ENCODE measurements around the gene SCAMP2. TPM values are rescaled to one million over a fixed set of nuclear protein-coding genes. Genes with fewer than 3 reads are reported as not detected.

SCAMP2 gene
- total and polyA plus RNA-seq, 10 of the 15 experiments (the other 5 are each of a cell fraction or from before 2014, with no cell fraction given) = 10.9 to 158 (median 99.6) TPM

DNA sequence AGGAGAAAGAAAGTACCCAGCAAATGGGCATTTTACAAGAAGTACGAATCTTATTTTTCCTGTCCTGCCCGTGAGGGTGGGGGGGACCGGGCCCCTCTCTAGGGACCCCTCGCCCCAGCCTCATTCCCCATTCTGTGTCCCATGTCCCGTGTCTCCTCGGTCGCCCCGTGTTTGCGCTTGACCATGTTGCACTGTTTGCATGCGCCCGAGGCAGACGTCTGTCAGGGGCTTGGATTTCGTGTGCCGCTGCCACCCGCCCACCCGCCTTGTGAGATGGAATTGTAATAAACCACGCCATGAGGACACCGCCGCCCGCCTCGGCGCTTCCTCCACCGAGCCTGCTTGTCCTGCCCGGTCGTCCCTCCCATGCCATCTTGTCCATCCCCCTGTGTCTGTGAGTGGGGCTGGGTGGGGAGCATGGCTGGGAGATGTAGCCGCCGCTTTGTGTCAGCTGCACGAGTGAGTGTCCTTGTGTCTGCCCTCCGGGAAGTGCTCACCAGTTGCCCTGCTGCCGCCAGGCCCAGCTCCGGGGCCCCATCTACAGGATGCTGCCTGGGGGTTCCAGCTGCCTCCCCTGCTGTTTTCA is 70.2 kb downstream of the SCAMP2 start:
- WGBS (ENCODE audit: insufficient coverage, insufficient replicate concordance, low lambda C conversion rate, missing lambda C conversion rate) = 93% methylated on average over 28 of the region's 31 CpGs
- H3K36me3 ChIP-seq (ENCODE audit: control insufficient read depth in 2 of 2, insufficient read depth in 2 of 2, low read length in 1 of 2) = peaks cover 42 to 54% of the 10 kb centered on the region in 2 experiments
- no peak overlapping the region for H3K9ac ChIP-seq (ENCODE audit: control insufficient read depth, insufficient read depth, low read length)
- H2AFZ ChIP-seq (ENCODE audit: control insufficient read depth, low read depth, low read length) = no peak overlapping the region
- intact Hi-C loops (cut with micrococcal nuclease; ENCODE audit: unreplicated experiment) = loop anchor here (5.0 kb wide), 1 partner anchor 39 kb away; the partner anchor contains the start of gene ULK3
- H3K9me3 ChIP-seq (replicated peaks; ENCODE audit: control insufficient read depth, insufficient read depth, low read length) = no peaks in the 10 kb centered on the region
- peaks cover 26% of the 10 kb centered on the region for H3K4me1 ChIP-seq (ENCODE audit: control insufficient read depth, insufficient read depth, low read length)
- ChIA-PET CTCF (interaction anchor here (2.4 to 25.9 kb wide), 2 partner anchors 27 to 32 kb away, joined by 15 to 1288 read pairs; partner anchors contain the start of gene CSK), RAD21 (ENCODE audit: unreplicated experiment) (interaction anchor here (1.0 to 3.9 kb wide), 3 partner anchors 9 to 79 kb away, joined by 3 to 28 read pairs (median 3); no protein-coding TSS in a partner anchor), POLR2A (interaction anchor here (0.6 kb wide), 1 partner anchor 29 kb away, joined by 4 read pairs; no protein-coding TSS in a partner anchor), SMC1A (ENCODE audit: uncharacterized antibody, unreplicated experiment) (interaction anchor here (1.1 to 1.4 kb wide), 2 partner anchors 11 to 32 kb away, joined by 3 read pairs; no protein-coding TSS in a partner anchor)
- H3K4me2 ChIP-seq (ENCODE audit: control insufficient read depth, insufficient read depth) = no peak overlapping the region
- DNase-seq (ENCODE audit: low read depth, low spot score) (no peak), FAIRE-seq (no peak), ATAC-seq (no peak)
- no TSS peak for BruUV-seq (replicated peaks)
- in situ Hi-C loops (cut with MboI) = no loop called here
- no peak overlapping the region for H3K27ac ChIP-seq (ENCODE audit: control insufficient read depth, insufficient read depth)
- H4K20me1 ChIP-seq (ENCODE audit: control insufficient read depth, insufficient read depth) = peaks cover 2% of the 10 kb centered on the region; the same call in 1 of the 2 replicates
- H3K4me3 ChIP-seq = no peak overlapping the region
- H3K79me2 ChIP-seq (ENCODE audit: control insufficient read depth, insufficient read depth, low read length) = peaks cover 13% of the 10 kb centered on the region
- no peaks in the 10 kb centered on the region for H3K27me3 ChIP-seq (replicated peaks in 1 of 2; ENCODE audit: control insufficient read depth in 2 of 2, insufficient read depth in 2 of 2, low read length in 1 of 2)
- TF ChIP-seq SIX5 (IDR thresholded peaks at IDR 0.05; ENCODE audit: low read depth, low read length, severe bottlenecking) (no peak), TAF1 (IDR thresholded peaks at IDR 0.05; ENCODE audit: borderline replicate concordance, low read depth, low read length) (no peak), HDGF (IDR thresholded peaks at IDR 0.05) (no peak), CHD2 (IDR thresholded peaks at IDR 0.05; ENCODE audit: borderline replicate concordance, low read depth, low read length) (no peak), SUPT20H (IDR thresholded peaks at IDR 0.05; ENCODE audit: borderline replicate concordance, control insufficient read depth, low read depth, low read length) (no peak), HSF1 (IDR thresholded peaks at IDR 0.05; ENCODE audit: low read depth, low read length) (no peak), RAD51 (IDR thresholded peaks at IDR 0.05) (no peak)
- TF ChIP-seq, protein P1, sequence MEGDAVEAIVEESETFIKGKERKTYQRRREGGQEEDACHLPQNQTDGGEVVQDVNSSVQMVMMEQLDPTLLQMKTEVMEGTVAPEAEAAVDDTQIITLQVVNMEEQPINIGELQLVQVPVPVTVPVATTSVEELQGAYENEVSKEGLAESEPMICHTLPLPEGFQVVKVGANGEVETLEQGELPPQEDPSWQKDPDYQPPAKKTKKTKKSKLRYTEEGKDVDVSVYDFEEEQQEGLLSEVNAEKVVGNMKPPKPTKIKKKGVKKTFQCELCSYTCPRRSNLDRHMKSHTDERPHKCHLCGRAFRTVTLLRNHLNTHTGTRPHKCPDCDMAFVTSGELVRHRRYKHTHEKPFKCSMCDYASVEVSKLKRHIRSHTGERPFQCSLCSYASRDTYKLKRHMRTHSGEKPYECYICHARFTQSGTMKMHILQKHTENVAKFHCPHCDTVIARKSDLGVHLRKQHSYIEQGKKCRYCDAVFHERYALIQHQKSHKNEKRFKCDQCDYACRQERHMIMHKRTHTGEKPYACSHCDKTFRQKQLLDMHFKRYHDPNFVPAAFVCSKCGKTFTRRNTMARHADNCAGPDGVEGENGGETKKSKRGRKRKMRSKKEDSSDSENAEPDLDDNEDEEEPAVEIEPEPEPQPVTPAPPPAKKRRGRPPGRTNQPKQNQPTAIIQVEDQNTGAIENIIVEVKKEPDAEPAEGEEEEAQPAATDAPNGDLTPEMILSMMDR (IDR thresholded peaks at IDR 0.05 in 2 of 3, conservative IDR thresholded peaks at IDR 0.05 in 1 of 3; ENCODE audit: control insufficient read depth in 2 of 3, extremely low read depth in 1 of 3, insufficient read depth in 1 of 3, low read depth in 3 of 3, low read length in 3 of 3) = no peak
- TF ChIP-seq, protein P2, sequence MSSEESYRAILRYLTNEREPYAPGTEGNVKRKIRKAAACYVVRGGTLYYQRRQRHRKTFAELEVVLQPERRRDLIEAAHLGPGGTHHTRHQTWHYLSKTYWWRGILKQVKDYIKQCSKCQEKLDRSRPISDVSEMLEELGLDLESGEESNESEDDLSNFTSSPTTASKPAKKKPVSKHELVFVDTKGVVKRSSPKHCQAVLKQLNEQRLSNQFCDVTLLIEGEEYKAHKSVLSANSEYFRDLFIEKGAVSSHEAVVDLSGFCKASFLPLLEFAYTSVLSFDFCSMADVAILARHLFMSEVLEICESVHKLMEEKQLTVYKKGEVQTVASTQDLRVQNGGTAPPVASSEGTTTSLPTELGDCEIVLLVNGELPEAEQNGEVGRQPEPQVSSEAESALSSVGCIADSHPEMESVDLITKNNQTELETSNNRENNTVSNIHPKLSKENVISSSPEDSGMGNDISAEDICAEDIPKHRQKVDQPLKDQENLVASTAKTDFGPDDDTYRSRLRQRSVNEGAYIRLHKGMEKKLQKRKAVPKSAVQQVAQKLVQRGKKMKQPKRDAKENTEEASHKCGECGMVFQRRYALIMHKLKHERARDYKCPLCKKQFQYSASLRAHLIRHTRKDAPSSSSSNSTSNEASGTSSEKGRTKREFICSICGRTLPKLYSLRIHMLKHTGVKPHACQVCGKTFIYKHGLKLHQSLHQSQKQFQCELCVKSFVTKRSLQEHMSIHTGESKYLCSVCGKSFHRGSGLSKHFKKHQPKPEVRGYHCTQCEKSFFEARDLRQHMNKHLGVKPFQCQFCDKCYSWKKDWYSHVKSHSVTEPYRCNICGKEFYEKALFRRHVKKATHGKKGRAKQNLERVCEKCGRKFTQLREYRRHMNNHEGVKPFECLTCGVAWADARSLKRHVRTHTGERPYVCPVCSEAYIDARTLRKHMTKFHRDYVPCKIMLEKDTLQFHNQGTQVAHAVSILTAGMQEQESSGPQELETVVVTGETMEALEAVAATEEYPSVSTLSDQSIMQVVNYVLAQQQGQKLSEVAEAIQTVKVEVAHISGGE (CRISPR knock-in tag; IDR thresholded peaks at IDR 0.05) = no peak
- TF ChIP-seq, protein P3, sequence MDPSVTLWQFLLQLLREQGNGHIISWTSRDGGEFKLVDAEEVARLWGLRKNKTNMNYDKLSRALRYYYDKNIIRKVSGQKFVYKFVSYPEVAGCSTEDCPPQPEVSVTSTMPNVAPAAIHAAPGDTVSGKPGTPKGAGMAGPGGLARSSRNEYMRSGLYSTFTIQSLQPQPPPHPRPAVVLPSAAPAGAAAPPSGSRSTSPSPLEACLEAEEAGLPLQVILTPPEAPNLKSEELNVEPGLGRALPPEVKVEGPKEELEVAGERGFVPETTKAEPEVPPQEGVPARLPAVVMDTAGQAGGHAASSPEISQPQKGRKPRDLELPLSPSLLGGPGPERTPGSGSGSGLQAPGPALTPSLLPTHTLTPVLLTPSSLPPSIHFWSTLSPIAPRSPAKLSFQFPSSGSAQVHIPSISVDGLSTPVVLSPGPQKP (IDR thresholded peaks at IDR 0.05; ENCODE audit: low read depth, low read length) = no peak
